ENCODE results near the gene ADGRE3. TPM values are rescaled to one million over a fixed set of nuclear protein-coding genes. Genes with fewer than 3 reads are reported as not detected.

The ADGRE3 gene, protein sequence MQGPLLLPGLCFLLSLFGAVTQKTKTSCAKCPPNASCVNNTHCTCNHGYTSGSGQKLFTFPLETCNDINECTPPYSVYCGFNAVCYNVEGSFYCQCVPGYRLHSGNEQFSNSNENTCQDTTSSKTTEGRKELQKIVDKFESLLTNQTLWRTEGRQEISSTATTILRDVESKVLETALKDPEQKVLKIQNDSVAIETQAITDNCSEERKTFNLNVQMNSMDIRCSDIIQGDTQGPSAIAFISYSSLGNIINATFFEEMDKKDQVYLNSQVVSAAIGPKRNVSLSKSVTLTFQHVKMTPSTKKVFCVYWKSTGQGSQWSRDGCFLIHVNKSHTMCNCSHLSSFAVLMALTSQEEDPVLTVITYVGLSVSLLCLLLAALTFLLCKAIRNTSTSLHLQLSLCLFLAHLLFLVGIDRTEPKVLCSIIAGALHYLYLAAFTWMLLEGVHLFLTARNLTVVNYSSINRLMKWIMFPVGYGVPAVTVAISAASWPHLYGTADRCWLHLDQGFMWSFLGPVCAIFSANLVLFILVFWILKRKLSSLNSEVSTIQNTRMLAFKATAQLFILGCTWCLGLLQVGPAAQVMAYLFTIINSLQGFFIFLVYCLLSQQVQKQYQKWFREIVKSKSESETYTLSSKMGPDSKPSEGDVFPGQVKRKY
- total RNA-seq (under 1 TPM in 2 of 4 donors, not detected in 2; 0.11 to 0.27 TPM), polyA plus RNA-seq (not detected)
- long read RNA-seq, donor 1: 0 reads
- long read RNA-seq, donor 2: 0 reads

- intact Hi-C loops (cut with DNase I): no loop called here
- ATAC-seq: no peak
- WGBS, 3 donors: 52 to 63% (median 61%) methylated on average over 6 of the region's 6 CpGs
- H3K27me3 ChIP-seq (ENCODE audit: insufficient read depth in 3 of 3, low read length in 2 of 3): peaks cover 0 to 18% (median 6%) of the 10 kb centered on the region in 3 donors
- no peak within 1 kb of the TSS for H3K4me3 ChIP-seq
- DNase-seq: no peak
- no peaks in the 10 kb centered on the region for H3K36me3 ChIP-seq (ENCODE audit: insufficient read depth in 1 of 2, low read depth in 1 of 2)
- no peak within 1 kb of the TSS for H3K27ac ChIP-seq
- H3K4me1 ChIP-seq: no peaks in the 10 kb centered on the region
- no peaks in the 10 kb centered on the region for H3K9me3 ChIP-seq
- TF ChIP-seq, protein P1, sequence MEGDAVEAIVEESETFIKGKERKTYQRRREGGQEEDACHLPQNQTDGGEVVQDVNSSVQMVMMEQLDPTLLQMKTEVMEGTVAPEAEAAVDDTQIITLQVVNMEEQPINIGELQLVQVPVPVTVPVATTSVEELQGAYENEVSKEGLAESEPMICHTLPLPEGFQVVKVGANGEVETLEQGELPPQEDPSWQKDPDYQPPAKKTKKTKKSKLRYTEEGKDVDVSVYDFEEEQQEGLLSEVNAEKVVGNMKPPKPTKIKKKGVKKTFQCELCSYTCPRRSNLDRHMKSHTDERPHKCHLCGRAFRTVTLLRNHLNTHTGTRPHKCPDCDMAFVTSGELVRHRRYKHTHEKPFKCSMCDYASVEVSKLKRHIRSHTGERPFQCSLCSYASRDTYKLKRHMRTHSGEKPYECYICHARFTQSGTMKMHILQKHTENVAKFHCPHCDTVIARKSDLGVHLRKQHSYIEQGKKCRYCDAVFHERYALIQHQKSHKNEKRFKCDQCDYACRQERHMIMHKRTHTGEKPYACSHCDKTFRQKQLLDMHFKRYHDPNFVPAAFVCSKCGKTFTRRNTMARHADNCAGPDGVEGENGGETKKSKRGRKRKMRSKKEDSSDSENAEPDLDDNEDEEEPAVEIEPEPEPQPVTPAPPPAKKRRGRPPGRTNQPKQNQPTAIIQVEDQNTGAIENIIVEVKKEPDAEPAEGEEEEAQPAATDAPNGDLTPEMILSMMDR (IDR thresholded peaks at IDR 0.05): no peak
These were observed at the start of gene ADGRE3 for GRCh38 chr19:14674764-14675163. TSS of gene ADGRE3 (minus strand) at chr19:14674844. CDS start at chr19:14674770, 74 bp downstream.

DNA sequence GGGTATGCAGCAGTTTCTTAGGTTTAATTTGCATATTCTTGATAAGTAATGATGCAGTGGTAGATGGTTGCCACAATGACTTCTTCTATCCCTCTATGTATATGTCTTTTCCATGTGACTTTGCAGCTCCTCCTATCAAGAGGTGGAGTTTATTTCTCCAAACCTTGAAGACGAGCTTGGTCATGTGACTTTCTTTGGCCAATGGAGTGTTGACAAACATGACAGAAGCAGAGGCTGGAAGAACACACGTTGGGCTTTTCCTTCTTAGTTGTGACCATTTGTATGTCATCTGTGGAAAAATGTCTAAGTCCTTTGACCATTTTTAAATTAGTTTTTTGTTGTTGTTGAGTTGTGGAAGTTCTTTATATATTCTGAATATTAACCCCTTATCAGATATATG, 47.5 kb upstream of the ADGRE3 start:
- intact Hi-C loops (cut with DNase I): no loop called here
- Histone ChIP-seq H3K27me3 (ENCODE audit: insufficient read depth in 3 of 3, low read length in 2 of 3) (no peaks in the 10 kb centered on the region), H3K4me3 (no peak overlapping the region), H3K27ac (no peak overlapping the region), H3K36me3 (ENCODE audit: insufficient read depth in 1 of 2, low read depth in 1 of 2) (peaks cover 28 to 40% of the 10 kb centered on the region in 2 donors), H3K9me3 (peaks cover 97% of the 10 kb centered on the region), H3K4me1 (no peaks in the 10 kb centered on the region)
- TF ChIP-seq, protein P1 (IDR thresholded peaks at IDR 0.05): no peak
- 85 to 91% (median 87%) methylated on average over 2 of the region's 2 CpGs for WGBS, 3 donors
- DNase-seq (no peak), ATAC-seq (no peak)

- Histone ChIP-seq H3K36me3 (ENCODE audit: insufficient read depth in 1 of 2, low read depth in 1 of 2) (peaks cover 52 to 69% of the 10 kb centered on the region in 2 donors), H3K27me3 (ENCODE audit: insufficient read depth in 3 of 3, low read length in 2 of 3) (no peaks in the 10 kb centered on the region), H3K4me1 (no peaks in the 10 kb centered on the region), H3K9me3 (peaks cover 89% of the 10 kb centered on the region), H3K4me3 (no peak overlapping the region), H3K27ac (no peak overlapping the region)
- DNase-seq (no peak), ATAC-seq (no peak)
- TF ChIP-seq, protein P1 (IDR thresholded peaks at IDR 0.05): no peak
- intact Hi-C loops (cut with DNase I): no loop called here
- WGBS, 3 donors: 98 to 99% (median 98%) methylated on average over 3 of the region's 3 CpGs
These were observed 44.5 kb upstream of the ADGRE3 start for GRCh38 chr19:14719162-14719561.

DNA sequence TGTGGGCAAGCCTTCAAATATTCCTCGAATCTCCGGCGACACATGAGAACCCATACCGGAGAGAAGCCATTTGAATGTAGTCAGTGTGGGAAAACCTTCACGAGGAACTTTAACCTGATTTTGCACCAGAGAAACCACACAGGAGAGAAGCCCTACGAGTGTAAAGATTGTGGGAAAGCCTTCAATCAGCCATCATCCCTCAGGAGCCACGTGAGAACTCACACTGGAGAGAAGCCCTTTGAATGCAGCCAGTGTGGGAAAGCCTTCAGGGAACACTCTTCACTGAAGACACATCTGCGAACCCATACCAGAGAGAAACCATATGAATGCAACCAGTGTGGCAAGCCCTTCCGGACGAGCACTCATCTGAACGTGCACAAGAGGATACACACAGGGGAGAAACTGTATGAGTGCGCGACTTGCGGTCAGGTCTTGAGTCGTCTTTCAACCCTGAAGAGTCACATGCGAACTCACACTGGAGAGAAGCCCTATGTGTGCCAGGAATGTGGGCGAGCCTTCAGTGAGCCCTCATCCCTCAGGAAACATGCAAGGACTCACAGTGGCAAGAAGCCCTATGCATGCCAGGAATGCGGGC, 44.0 kb upstream of the ADGRE3 start:
- ATAC-seq (no peak), DNase-seq (no peak)
- peaks cover 84% of the 10 kb centered on the region for H3K9me3 ChIP-seq
- TF ChIP-seq, protein P1 (IDR thresholded peaks at IDR 0.05): no peak
- no peak overlapping the region for H3K4me3 ChIP-seq
- WGBS, 3 donors: 94 to 98% (median 97%) methylated on average over 18 of the region's 18 CpGs
- peaks cover 0 to 2% (median 0%) of the 10 kb centered on the region in 3 donors for H3K27me3 ChIP-seq (ENCODE audit: insufficient read depth in 3 of 3, low read length in 2 of 3)
- H3K36me3 ChIP-seq (ENCODE audit: insufficient read depth in 1 of 2, low read depth in 1 of 2): peaks cover 55 to 74% of the 10 kb centered on the region in 2 donors
- no peak overlapping the region for H3K27ac ChIP-seq
- H3K4me1 ChIP-seq: no peaks in the 10 kb centered on the region
- intact Hi-C loops (cut with DNase I): no loop called here
